GM18951 (cell line): ENCODE data around the gene SPPL2C.

Experiments used
- POLR2A ChIP-seq: IDR thresholded peaks from 4 replicates; pipeline ENCODE4 v1.6.1; 2011; ENCODE audit warnings: mild to moderate bottlenecking; ENCODE audit not compliant: insufficient read length, insufficient read depth; ENCODE audit errors: extremely low read depth
- in situ Hi-C: fragments of 300-500 bp; cut with MboI; formaldehyde crosslinking; loops from one replicate; pipeline ENCODE4 v1.12.0; 2022; ENCODE audit warnings: low sequenced_read_pairs, mixed read lengths, inconsistent platforms; ENCODE audit not compliant: unreplicated experiment

Gene SPPL2C

DNA sequence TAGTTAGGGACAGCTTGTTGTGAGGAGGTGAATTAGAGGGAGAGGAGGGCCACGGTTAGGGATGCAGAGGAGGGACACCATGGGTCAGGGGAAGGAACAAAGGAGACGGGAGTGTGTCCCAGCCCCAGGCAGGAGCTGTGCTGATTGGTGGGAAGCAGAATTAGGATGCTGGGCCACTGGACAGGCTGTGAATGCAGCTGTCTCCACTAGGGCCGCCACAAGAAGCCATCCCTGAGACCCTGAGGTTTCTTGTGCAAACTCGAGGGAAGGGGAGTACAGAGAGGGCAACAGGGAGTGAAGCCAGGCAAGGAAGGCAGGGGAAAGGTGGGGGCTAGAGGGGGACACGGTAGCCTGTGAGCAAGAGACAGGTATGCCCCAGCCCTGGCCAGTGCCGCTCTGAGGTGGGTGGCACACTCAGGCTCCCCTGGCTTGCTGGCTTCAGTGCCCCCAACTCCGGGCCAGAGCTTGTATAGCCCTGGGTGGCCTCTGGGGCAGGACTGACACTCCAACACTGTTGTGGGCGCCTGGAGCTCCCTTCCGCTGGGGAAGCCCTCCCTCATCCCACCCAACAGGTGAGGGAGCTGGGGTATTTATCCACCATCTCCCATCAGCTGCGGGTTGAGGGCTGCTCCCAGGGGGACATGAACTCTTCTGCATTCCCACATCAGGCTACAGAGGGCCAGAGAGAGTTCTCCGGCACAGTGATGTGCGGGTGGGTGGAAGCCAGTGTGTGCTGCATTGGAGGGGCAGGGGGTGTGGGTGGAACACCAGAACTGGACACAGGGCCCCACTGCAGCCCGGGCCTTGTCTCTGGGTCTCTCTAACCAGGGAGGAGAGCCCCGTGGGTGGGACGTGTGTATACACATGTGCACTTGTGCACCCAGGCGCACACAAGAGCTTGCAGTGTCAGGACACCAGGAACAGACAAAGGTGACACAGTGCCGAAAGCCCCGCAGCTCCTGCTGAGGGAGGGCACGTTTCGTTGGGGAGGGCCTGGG is 8.3 kb upstream of the SPPL2C start:
- TF ChIP-seq POLR2A: no peak
- in situ Hi-C loops: no loop called here

DNA sequence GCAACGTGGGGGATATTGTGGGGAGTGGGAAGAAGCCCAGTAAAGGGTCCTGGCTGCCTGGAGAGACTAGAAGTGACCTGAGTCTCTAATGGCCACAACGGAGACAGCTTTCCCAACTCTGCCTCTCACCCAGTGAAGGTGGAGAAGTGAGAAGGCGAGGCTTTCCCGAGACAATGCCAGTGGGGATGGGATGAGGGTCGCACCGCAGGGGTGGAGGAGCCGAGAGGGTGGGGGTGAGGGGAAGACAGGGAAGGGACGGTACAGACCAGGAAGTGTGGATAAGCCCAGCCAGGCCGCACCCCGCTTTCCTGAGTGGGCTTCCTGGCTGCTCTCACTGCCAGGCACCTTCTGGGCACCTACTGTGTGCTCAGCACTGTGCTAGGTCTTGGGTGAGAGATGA is 7.5 kb upstream of the SPPL2C start:
- in situ Hi-C loops: no loop called here
- TF ChIP-seq POLR2A: no peak

DNA sequence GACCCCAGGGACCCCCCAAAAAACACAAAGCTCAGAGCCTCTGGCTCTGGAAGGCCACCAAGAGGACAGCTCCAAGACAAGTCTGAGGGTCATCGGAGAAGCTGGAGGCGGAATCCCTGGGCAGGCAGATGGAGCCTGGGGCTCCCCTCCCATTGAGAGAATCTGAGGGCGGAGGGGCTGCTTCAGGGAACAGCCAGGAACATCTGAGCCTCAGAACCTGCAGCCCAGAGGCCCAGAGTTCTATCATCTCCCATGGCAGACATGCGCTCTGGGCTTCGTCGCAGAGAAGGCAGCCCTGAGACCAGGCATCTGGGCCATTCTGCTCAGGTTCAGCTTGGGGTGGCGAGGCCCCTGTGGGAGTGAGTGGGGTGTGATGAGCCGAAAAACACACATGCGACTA is 7.1 kb upstream of the SPPL2C start:
- no peak for TF ChIP-seq POLR2A
- in situ Hi-C loops: no loop called here

DNA sequence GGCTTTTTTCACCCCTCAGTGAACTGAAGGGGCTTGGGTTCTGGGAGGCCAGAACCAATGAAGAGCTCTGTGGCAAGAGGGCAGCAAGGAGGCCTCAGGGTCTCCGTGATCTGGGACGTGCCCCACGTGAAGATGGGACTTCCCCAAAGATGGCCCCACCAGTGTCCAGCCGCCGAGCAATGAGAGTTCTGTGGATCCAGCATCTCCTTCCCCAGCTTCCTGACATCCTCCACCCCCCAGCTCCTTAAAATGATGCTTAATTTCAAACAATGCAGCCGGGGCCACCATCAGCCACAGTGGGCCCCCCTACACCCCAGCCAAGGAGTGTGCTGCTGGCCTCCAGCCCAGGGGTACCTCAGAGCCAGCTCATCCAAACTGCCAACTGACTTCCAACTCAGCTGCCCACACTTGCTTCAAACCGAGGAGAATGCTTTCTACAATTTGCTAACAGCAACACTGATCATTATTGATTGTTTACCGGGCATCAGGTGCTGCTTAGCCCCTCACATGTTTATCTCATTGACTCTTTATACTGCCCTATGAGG is 5.9 kb upstream of the SPPL2C start:
- no peak for TF ChIP-seq POLR2A
- in situ Hi-C loops: no loop called here

DNA sequence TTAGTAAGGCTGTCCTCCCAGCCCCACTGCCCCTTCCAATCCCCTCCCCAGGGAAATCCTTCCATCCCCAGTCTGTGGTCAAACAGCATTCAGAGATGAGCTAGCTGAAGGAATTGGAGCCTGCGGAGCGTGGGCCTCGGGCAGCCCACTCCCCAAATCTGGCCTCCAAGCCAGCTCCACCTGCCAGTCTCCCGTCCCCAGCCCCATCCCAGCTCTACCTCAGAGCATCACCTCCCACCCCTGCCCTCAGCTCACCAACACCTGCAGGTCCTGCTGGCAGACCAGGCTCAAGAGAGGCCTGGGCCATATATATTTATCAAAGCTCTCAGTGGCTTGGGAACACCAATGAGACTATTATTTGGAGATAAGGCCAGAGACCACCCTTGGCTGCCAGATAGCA is 5.2 kb upstream of the SPPL2C start:
- TF ChIP-seq POLR2A: no peak
- in situ Hi-C loops: no loop called here

DNA sequence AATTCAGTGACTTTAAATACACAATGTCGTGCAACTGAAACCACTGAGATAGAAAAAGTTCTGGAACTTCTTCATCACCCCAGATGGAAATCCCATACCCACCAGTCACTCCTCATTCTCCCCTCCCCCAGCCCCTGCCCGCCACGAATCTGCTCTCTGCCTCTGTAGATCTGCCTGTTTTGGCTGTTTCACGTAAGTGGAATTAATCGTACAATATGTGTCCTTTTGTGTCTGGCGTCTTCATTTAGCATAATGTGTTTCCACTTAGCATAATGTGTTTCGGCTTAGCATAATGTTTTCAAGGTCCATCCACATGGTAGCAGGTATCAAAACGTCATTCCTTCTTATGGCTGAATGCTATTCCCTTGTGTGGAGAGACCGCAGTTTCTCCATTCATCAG is 3.5 kb upstream of the SPPL2C start:
- TF ChIP-seq POLR2A: no peak

GRCh38 chr17:45841883-45842525 is 2.7 kb upstream of the SPPL2C start:
- in situ Hi-C loops: no loop called here
- no peak for TF ChIP-seq POLR2A

More for the DNA sequence above, 3.5 kb upstream of the SPPL2C start:
- in situ Hi-C loops: no loop called here

- in situ Hi-C loops: no loop called here
- TF ChIP-seq POLR2A: no peak
These were observed 959 bp upstream of the SPPL2C start for GRCh38 chr17:45843722-45844121.

- no peak for TF ChIP-seq POLR2A
- in situ Hi-C loops: no loop called here
These were observed 900 bp downstream of the SPPL2C start for GRCh38 chr17:45845376-45846185.

DNA sequence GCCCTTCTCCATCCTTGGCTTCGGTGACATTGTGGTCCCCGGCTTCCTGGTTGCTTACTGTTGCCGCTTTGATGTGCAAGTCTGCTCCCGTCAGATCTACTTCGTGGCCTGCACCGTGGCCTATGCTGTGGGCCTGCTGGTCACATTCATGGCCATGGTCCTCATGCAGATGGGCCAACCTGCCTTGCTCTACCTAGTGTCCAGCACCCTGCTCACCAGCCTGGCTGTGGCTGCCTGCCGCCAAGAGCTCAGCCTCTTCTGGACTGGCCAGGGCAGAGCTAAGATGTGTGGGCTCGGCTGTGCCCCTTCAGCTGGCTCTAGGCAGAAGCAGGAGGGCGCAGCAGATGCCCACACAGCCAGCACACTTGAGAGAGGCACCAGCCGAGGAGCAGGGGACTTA is 1.5 kb downstream of the SPPL2C start:
- in situ Hi-C loops: no loop called here
- no peak for TF ChIP-seq POLR2A

DNA sequence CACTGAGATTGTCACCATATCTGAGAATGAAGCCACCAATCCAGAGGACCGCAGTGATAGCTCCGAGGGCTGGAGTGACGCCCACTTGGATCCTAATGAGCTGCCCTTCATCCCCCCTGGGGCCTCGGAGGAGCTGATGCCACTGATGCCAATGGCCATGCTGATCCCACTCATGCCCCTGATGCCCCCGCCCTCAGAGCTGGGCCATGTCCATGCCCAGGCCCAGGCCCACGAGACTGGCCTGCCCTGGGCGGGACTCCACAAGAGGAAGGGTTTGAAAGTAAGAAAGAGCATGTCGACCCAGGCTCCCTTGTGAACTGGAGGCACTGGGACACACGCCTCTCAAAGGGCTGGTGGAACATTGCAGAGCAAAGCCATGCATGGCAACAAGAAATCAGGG is 2.0 kb downstream of the SPPL2C start:
- TF ChIP-seq POLR2A: no peak
- in situ Hi-C loops: no loop called here

DNA sequence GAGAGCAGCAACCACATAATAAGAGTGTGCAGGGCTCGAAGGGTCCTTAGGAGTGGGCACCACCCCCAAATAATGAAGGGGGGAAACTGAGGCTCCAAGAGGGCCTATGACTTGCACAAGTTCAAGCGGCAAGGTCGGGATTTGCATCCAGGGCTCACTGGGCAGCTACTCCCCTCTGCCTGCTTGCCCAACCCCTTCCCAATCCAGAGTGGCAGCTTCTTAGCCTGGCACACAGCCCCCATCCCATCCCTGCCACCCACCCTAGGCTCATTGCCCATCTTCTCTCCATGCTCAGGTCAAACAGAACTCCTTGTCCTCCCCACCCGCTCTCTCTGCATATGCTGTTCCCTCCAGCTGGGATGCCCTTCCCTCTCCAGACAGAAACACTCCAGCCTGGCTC is 2.4 kb downstream of the SPPL2C start:
- in situ Hi-C loops: no loop called here
- no peak for TF ChIP-seq POLR2A

DNA sequence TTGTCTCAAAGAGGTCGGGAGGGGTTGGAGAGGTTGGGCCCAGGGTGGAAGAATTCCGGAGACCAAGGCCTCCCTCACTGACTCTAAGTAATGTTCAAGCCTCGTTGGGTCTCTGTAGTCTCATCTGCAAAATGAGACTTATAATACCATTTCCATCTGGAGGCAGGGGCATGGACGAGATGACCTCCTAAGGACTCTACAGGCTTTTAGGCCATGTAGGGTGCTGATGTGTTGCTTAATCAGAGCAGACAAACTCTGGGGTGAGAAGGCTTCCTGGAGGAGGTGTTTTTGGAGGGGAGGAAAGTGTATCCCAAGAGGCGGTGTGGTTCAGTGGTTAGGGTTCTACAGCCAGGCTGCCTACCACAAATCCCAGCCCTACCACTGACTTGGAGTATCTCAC is 3.1 kb downstream of the SPPL2C start:
- in situ Hi-C loops: no loop called here
- no peak for TF ChIP-seq POLR2A

DNA sequence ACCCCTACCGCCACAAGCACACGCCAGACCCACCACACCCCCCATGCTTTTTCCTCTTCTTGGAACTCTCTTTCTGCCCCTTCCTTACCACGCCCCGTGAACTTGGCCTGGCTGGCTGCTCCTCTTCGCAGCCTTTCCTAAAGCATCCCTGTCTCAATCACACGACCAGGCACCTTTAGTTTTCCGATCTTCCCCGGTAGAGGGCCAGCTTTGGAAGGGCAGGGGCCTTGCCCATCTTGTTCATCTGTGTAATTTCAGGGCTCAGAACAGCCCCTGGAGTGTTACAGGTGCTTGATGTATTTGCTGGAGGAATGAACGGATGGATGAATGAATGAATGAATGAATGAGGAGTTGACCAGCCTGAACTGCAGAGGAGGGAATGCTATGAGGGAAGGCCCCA is 3.7 kb downstream of the SPPL2C start:
- TF ChIP-seq POLR2A: no peak
- in situ Hi-C loops: no loop called here
